Endothelial cell of umbilical vein (primary cell): ENCODE measurements around the gene MTMR6. TPM values are rescaled to one million over a fixed set of nuclear protein-coding genes. Genes with fewer than 3 reads are reported as not detected.

ENCODE experiments used
- BruUV-seq: library from RNA; stranded (reverse); fragments of 400-500 nt; replicated peaks from 2 replicates; lab custom pipeline; 2021; lab: Mats Ljungman, UMichigan
- CTCF ChIA-PET: fragments of 300-600, 350-600 bp; sonication (Branson Sonifier 250); formaldehyde crosslinking; loops from one replicate; lab custom pipeline; 2021; ENCODE audit warnings: antibody characterized with exemption, inconsistent platforms; lab: Charles Lee
- POLR2A ChIA-PET: fragments of 300-600, 350-600 bp; sonication (Branson Sonifier 250); formaldehyde crosslinking; loops from one replicate; lab custom pipeline; 2021; ENCODE audit warnings: antibody characterized with exemption, inconsistent platforms; lab: Charles Lee
- DNase-seq: peaks from one replicate; pipeline ENCODE4 v3.0.0-alpha.2; 2011; ENCODE audit warnings: low read depth, low spot score
- FAIRE-seq: peaks from 2 replicates; lab custom pipeline; 2011; peaks lifted over from hg19 to GRCh38; lab: Jason Lieb, UNC
- H2AFZ ChIP-seq: 2 replicates; pipeline ENCODE4 v1.6.0; 2012; ENCODE audit warnings: low read depth, low read length, control low read depth, inconsistent platforms
- H3K27ac ChIP-seq: 2 replicates; pipeline ENCODE4 v1.5.1; 2011; ENCODE audit warnings: low read depth, mild to moderate bottlenecking, control low read depth, low read length, moderate library complexity; ENCODE audit not compliant: insufficient read depth
- H3K27me3 ChIP-seq, 2 experiments: 2 replicates each; pipeline versions ENCODE4 v1.6.0 to v1.6.1; 2011; ENCODE audit warnings: low read length in 2 of 2, mixed read lengths in 1 of 2; ENCODE audit not compliant: control insufficient read depth in 2 of 2, insufficient read depth in 2 of 2
- H3K36me3 ChIP-seq, 2 experiments: 2 replicates in 1 of 2; 3 replicates in 1 of 2; pipeline ENCODE4 v1.5.1; 2011; ENCODE audit warnings: low read length in 2 of 2, mild to moderate bottlenecking in 1 of 2, moderate library complexity in 1 of 2; ENCODE audit not compliant: control insufficient read depth in 2 of 2, insufficient read depth in 2 of 2; ENCODE audit errors: extremely low read depth in 1 of 2
- H3K4me1 ChIP-seq: 3 replicates; pipeline ENCODE4 v1.5.1; 2011; ENCODE audit warnings: mild to moderate bottlenecking, low read length; ENCODE audit not compliant: control insufficient read depth, insufficient read depth; ENCODE audit errors: extremely low read depth
- H3K4me2 ChIP-seq: 2 replicates; pipeline ENCODE4 v1.6.1; 2011; ENCODE audit warnings: low read length, control low read depth, mixed read lengths; ENCODE audit not compliant: insufficient read depth
- H3K4me3 ChIP-seq, 3 experiments: fragments of 200-600 bp in 1 of 3; sonication (generic), shearing (Covaris generic) in 1 of 3; replicated peaks in 1 of 3; 2 replicates each; pipeline ENCODE4 v1.5.1; 2011 to 2016; ENCODE audit warnings: control low read depth in 3 of 3, low read length in 3 of 3, mild to moderate bottlenecking in 2 of 3, inconsistent platforms in 1 of 3, low read depth in 1 of 3, moderate library complexity in 1 of 3; ENCODE audit not compliant: insufficient read depth in 1 of 3
- H3K79me2 ChIP-seq: 2 replicates; pipeline ENCODE4 v1.6.0; 2012; ENCODE audit warnings: low read length, inconsistent platforms; ENCODE audit not compliant: control insufficient read depth, insufficient read depth
- H3K9ac ChIP-seq: replicated peaks from 2 replicates; pipeline ENCODE3; 2011; ENCODE audit warnings: low read length, control low read depth; ENCODE audit not compliant: insufficient read depth; ENCODE audit errors: extremely low read depth
- H3K9me1 ChIP-seq: replicated peaks from 3 replicates; pipeline ENCODE4 v1.6.0; 2011; ENCODE audit warnings: mild to moderate bottlenecking, low read length; ENCODE audit not compliant: control insufficient read depth, insufficient read depth; ENCODE audit errors: extremely low read depth
- H3K9me3 ChIP-seq: replicated peaks from 2 replicates; pipeline ENCODE4 v1.5.1; 2012; ENCODE audit warnings: low read length, inconsistent platforms; ENCODE audit not compliant: control insufficient read depth, insufficient read depth
- H4K20me1 ChIP-seq: replicated peaks from 2 replicates; pipeline ENCODE3; 2011; ENCODE audit warnings: mild to moderate bottlenecking, low read length; ENCODE audit not compliant: control insufficient read depth, insufficient read depth; ENCODE audit errors: extremely low read depth
- CTCF ChIP-seq, 2 donors: IDR thresholded peaks; 1 replicate in 1 of 2; 2 replicates in 1 of 2; pipeline ENCODE4 v1.5.1; 2011; ENCODE audit warnings: low read length in 2 of 2, mild to moderate bottlenecking in 2 of 2, moderate library complexity in 2 of 2, control low read depth in 1 of 2, inconsistent platforms in 1 of 2, low read depth in 1 of 2; ENCODE audit not compliant: insufficient read depth in 1 of 2; ENCODE audit errors: extremely low read depth in 1 of 2
- EZH2 ChIP-seq: IDR thresholded peaks from 2 replicates; pipeline ENCODE4 v1.6.1; 2012; ENCODE audit warnings: borderline replicate concordance, low read depth, mild to moderate bottlenecking, moderate library complexity, low read length, inconsistent platforms; ENCODE audit not compliant: severe bottlenecking
- FOS ChIP-seq: IDR thresholded peaks from 2 replicates; pipeline ENCODE4 v1.6.1; 2011; ENCODE audit warnings: mild to moderate bottlenecking, low read length, moderate library complexity, borderline replicate concordance; ENCODE audit not compliant: insufficient read depth
- GATA2 ChIP-seq: IDR thresholded peaks from 2 replicates; pipeline ENCODE4 v1.7.0; 2011; ENCODE audit warnings: low read depth, mild to moderate bottlenecking, moderate library complexity, mixed read lengths, low read length; ENCODE audit not compliant: insufficient read length, insufficient read depth
- JUN ChIP-seq: IDR thresholded peaks from 2 replicates; pipeline ENCODE4 v1.6.1; 2011; ENCODE audit warnings: borderline replicate concordance, low read depth; ENCODE audit not compliant: insufficient read length, insufficient read depth
- MYC ChIP-seq: IDR thresholded peaks from one replicate; pipeline ENCODE4 v1.6.1; 2011; ENCODE audit warnings: mild to moderate bottlenecking, low read depth, low read length
- POLR2A ChIP-seq: IDR thresholded peaks from 2 replicates; pipeline ENCODE4 v1.6.1; 2012; ENCODE audit warnings: low read depth, mild to moderate bottlenecking, control low read depth, low read length
- POLR2AphosphoS5 ChIP-seq: IDR thresholded peaks from 2 replicates; pipeline ENCODE4 v1.6.1; 2012; ENCODE audit warnings: low read depth, mild to moderate bottlenecking, control low read depth, low read length, moderate library complexity; ENCODE audit not compliant: insufficient read depth
- dilution Hi-C: fragments of 300-500 bp; cut with MboI; formaldehyde crosslinking; loops from one replicate; pipeline ENCODE4 v1.15.0; 2019; ENCODE audit warnings: low sequenced_read_pairs; ENCODE audit not compliant: extremely low pct_ligation_motif_present
- intact Hi-C: fragments of 100-400 bp; cut with micrococcal nuclease; formaldehyde crosslinking; loops from one replicate; pipeline ENCODE4 v1.10.0; 2022
- polyA plus RNA-seq, 4 experiments: library from polyadenylated mRNA; depleted of rRNA in 3 of 4; stranded (reverse) in 3 of 4; unstranded in 1 of 4; fragments of >200 nt; gene quantifications; 2 replicates each; pipeline versions ENCODE4 v1.2.1 to v1.2.3, GENCODE V29; 2011 to 2012; ENCODE audit warnings: missing spikeins in 1 of 4
- total RNA-seq: library from RNA; stranded (reverse); gene quantifications from 2 replicates; pipeline ENCODE4 v1.2.3, GENCODE V29; 2021
- TF ChIP-seq, protein P1 (sequence below): IDR thresholded peaks from 2 replicates; pipeline ENCODE4 v1.6.1; 2011; ENCODE audit not compliant: insufficient read depth, insufficient read length

The MTMR6 gene
- total and polyA plus RNA-seq, 2 donors (not counting 3 experiments of a cell fraction or from before 2014, with no cell fraction given): 10.2 to 20.9 TPM

GRCh38 chr13:25203127-25203740, 84.1 kb downstream of the MTMR6 start:
- ChIA-PET POLR2A (no interaction called here), CTCF (interaction anchor here (1.1 kb wide), 1 partner anchor 172 kb away, joined by 3 read pairs; no protein-coding TSS in a partner anchor)
- H3K4me1 ChIP-seq: no peaks in the 10 kb centered on the region
- no peaks in the 10 kb centered on the region for H3K9me1 ChIP-seq
- TF ChIP-seq POLR2AphosphoS5 (no peak), CTCF (IDR thresholded peaks at IDR 0.05; ENCODE audit: extremely low read depth in 1 of 2, insufficient read depth in 1 of 2, low read depth in 1 of 2, low read length in 2 of 2) (no peak), FOS (no peak), GATA2 (no peak), MYC (no peak), JUN (no peak), POLR2A (no peak), EZH2 (no peak)
- TF ChIP-seq, protein P1, sequence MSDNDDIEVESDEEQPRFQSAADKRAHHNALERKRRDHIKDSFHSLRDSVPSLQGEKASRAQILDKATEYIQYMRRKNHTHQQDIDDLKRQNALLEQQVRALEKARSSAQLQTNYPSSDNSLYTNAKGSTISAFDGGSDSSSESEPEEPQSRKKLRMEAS: no peak
- no peak overlapping the region for H3K9ac ChIP-seq
- FAIRE-seq (no peak), DNase-seq (no peak)
- H3K27ac ChIP-seq: no peak overlapping the region
- H3K4me2 ChIP-seq: no peak overlapping the region
- peaks cover 0 to 1% of the 10 kb centered on the region in 2 experiments for H3K27me3 ChIP-seq
- H4K20me1 ChIP-seq: no peaks in the 10 kb centered on the region
- H2AFZ ChIP-seq: no peak overlapping the region
- no peak overlapping the region for H3K4me3 ChIP-seq
- no peaks in the 10 kb centered on the region for H3K9me3 ChIP-seq
- dilution Hi-C loops: no loop called here
- BruUV-seq: no TSS peak
- intact Hi-C loops: no loop called here
- H3K36me3 ChIP-seq: no peaks in the 10 kb centered on the region
- no peaks in the 10 kb centered on the region for H3K79me2 ChIP-seq
